NK-92 (cell line): ENCODE data around the gene DNAI4.
A peak's percentile ranks its signal among the peaks of the same experiment; 100 is the strongest.
"Not testable (repeated sequence)": the region's sequence is repeated elsewhere in the genome, so short reads cannot be mapped to it uniquely, and the experiment has no call there.

Source experiments
- DNase-seq: peaks from one replicate; lab custom pipeline; 2025; ENCODE audit not compliant: unreplicated experiment; lab: John Stamatoyannopoulos, UW

The DNAI4 gene, protein sequence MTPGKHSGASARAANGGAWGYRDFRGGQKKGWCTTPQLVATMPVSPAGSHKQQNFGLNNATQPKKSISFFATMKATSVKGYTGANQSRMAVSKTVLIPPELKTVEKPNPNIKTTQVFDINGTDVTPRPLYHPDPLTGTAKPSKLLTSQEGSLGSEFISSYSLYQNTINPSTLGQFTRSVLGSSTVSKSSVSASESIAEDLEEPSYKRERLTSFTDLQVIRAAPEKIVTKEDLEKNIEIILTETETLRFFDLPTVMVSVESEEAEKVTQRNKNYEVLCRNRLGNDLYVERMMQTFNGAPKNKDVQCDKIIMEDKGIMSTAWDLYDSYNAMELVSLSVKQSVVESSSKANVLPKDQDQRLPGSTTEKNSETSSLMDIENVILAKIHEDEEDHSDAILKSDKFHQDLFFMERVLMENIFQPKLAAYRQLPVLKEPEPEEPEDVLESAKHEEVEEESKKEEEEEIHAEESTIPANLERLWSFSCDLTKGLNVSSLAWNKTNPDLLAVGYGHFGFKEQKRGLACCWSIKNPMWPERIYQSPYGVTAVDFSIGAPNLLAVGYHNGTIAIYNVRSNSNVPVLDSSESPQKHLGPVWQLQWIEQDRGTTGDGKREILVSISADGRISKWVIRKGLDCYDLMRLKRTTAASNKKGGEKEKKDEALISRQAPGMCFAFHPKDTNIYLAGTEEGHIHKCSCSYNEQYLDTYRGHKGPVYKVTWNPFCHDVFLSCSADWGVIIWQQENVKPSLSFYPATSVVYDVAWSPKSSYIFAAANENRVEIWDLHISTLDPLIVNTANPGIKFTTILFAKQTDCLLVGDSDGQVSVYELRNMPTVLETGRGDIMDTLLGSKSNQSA

DNA sequence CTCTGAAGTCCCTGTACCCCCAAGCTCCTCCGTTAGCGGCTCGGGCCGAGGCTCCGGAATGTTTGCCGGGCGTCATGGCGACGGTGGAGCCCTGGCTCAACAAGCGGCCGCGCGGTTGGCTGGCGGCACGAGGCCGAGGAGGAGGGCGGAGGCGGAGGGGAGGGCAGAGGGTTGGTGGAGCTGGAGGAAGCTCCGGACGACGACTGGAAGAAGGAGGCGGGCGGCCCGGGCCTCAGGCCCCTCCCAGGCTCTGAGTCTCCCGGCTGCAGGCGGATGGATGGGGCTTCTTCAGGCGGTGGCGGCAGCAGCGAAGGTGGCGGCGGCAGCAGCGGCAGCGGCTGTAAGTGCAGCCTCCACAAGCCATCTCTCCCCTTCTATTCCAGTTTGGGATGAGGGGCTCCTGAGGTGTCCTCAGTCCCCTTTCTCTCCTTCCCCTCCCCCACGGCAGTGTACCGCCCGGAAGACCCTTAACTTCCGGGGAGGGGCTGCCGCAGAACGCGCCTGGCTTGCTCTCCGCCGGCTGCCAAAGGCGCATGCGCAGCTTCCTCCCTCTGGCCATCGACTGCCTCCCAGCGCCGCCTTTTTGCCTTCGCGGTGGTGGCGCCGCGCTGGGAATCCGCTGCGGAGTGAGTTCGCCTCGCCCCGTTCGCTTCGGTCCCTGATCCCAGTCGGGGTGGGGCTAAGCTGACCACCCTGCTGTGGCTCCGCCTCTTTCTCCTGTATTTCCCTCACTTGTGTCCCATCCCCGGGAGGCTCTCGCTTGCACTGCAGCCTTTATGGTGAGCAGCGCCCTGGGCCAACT is at the start of gene DNAI4, which contains the start of gene MIER1:
TSS of gene DNAI4 (minus strand) at position 101 of the 802 bp plus-strand sequence. CDS start at position 76, 25 bp downstream.
TSS of gene MIER1 (plus strand) at position 235 of the 802 bp plus-strand sequence. CDS start at position 274, 39 bp downstream.
- peak; percentile 66 for DNase-seq

DNA sequence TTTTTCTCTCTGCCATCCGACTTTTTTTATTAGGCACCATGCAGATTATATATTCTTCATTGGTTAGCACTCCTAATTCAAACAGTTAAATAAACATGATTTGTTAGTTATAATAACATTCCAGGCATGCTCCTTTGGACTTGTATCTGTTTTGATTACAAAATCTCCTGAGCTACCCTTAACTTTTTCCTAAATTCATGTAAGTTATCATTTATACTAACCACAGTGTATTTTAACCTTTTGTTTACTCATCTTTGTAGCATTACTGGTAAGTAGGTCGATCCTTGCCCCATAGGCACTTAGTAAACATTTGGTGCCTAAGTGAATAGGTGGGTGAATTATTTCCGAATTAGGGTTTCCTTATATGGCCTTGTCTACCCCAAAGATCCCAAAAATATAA is 43.9 kb upstream of the DNAI4 start:
- no peak for DNase-seq

DNA sequence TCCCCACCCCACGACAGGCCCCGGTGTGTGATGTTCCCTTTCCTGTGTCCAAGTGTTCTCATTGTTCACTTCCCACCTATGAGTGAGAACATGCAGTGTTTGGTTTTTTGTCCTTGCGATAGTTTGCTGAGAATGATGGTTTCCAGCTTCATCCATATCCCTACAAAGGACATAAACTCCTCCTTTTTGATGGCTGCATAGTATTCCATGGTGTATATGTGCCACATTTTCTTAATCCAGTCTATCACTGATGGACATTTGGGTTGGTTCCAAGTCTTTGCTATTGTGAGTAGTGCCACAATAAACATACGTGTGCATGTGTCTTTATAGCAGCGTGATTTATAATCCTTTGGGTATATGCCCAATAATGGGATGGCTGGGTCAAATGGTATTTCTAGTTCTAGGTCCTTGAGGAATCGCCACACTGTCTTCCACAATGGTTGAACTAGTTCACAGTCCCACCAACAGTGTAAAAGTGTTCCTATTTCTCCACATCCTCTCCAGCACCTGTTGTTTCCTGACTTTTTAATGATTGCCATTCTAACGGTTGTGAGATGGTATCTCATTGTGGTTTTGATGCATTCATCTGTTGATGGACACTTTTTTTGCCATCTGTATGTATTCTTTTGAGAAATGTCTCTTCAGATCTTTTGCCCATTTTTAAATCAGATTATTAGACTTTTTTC is 41.7 kb upstream of the DNAI4 start:
- DNase-seq, result not testable (repeated sequence)

DNA sequence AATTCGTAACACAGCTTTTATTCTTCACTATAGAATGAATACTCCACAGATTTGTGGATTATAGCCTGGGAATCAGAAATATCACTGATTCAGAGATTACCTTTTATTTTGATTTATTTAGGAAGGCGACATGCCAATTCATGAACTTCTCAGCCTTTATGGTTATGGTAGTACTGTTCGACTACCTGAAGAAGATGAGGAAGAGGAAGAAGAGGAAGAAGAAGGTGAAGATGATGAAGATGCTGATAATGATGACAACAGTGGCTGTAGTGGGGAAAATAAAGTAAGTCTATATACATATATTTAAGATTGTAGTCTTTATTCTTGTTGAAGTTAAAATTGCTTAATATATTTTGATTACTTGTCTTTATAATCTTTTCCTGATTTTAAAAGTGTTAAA is 33.3 kb upstream of the DNAI4 start:
- no peak for DNase-seq

DNA sequence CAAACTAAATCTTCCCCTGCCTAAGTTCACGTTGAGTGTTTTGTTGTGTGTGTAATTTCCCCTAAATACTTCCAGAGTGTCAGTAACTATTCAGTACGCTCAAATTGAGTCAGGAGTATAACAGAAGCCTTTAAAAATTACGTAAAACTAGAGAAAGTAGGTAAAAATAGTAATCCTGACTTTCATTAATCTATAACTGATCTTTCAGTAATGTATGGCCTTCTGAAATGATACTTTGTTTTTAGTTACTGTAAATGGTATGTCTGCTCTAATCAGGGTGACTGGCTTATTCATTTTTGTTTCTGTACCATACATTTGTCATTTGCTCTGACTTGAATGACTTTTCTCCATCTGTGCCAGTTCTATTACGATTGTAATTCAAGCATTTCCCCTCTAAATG is 29.6 kb upstream of the DNAI4 start:
- DNase-seq, result no peak

DNA sequence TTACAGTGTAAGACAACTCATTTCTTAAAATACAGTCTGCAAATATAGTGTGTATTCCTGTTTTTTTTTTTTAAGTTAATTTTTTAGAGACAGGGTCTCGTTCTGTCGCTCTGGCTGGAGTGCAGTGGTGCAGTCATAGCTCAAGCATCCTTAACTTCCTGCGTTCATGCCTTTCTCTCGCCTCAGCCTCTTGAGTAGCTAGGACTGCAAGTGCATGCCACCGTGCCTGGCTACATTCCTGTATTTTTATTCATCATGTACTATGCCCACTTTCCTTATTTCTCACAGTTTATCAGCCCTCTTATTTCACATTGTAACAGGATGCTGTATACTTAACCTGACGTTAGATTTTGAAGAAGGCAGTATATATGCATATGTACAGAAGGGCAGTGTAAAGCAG is 26.9 kb upstream of the DNAI4 start:
- no peak for DNase-seq

DNA sequence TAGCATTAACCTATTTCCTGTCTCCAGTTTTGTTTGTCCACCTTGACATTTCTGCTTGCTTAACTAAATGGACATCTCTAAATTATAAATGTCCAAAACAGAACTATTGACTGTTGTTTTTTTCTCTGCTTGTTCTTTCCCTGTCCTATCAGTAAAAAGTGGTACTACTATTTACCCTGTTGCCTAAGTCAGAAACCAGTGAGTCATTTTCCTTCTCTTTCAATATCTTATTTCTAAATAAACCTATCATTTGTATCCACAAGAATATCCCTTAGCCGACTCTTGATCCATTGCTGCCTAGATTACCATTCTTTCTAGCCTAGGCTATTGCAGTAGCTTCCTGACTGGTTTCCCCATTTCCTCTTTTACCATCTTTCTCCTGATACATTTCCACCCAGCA is 22.6 kb upstream of the DNAI4 start:
- no peak for DNase-seq

DNA sequence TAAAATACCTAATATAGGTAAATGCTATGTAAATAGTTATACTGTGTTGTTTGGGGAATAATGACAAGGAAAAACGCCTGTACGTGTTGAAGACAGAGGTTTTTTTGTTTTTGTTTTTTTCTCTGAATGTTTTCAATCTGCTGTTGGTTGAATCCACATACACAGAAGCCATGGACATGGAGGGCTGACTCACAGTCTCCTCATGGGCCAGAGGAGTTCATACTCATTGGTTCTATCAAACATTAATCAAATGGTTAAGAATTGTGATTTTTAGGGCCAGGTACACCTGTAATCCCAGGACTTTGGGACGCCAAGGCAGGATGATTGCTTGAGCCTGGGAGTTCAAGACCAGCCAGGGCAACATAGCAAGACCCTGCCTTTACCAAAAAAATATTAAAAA is 20.7 kb upstream of the DNAI4 start:
- no peak for DNase-seq

DNA sequence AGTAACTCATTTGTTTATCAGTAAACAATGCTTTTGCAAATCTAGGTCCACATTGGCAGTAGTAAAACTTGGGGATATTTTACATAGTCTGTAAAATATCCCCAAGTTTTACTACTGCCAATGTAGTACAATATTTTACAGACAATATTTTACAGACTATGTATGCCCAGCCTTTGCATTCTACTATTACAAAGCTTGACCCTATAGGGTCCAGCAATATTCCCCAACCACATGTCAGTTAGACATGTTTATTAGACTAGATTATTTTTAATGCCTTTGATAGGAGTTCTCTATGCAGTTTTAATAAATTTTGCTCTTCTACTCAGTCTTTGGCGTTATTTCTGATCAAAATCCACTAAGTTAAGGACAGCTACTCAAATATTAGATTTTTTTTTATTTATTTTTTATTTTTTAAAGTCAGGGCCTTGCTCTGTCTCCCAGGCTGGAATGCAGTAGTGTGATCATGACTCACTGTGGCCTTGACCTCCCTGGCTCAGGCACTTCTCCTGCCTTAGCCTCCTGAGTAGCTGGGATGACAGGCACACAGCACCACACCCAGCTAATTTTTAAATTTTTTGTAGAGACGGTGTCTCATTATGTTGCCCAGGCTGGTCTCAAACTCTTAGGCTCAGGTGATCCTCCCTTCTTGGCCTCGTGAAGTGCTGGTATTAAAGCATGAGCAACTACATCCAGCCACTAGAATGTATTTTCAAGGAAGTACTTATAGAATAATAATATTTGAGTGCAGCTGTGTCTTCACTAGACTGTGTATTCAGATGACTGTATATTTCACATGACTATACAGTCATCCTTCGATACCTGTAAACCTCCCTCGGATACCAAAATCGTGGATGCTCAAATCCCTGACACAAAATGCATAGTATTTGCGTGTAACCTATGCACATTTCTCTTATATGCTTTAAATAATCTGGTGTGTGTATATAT is 19.9 kb upstream of the DNAI4 start:
- no peak for DNase-seq

DNA sequence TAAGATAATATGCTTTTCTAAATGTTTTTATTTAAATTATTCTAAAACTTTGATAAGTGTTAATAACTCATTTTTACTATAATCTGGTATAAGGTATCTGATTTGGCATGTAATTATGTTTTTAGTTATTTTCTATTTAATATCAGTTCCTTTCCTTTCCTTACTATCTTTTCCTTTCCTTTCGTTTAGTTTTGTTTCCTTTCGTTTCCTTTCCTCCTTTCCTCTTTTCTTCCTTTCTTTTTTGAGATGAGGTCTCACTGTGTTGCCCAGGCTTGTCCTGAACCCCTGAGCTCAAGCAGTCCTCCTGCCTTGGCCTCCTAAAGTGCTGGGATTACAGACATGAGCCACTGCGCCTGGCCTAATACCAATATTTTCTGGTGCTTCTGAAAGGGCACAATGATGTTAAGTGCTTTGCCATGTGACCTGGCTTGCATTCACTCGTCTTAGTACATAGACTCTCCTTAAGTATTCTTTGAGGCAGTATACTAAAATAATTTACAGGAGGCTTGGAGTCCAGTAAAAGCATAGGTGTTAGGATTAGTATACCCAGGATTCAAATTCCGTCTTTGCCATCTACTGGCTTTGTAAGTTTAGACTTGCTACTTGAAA is 18.8 kb upstream of the DNAI4 start:
- no peak for DNase-seq

DNA sequence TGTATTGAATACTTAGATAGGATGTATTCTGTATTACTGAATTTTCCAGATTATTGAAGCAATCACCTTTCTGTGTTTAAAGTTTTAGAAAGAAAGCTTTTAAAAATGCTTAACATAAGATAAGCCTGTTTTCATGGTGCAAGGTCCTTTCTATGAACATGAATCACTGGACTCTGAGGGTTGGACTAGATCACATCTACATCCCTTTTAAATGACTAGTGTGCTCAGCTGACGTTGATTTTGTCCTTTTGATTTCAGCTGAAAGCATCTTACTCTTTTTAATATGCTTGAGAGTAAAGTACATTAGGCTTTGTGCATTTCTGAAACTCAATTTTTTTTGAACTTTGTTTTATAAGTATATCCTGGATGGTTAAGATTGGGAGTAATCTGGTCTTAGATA is 16.3 kb upstream of the DNAI4 start:
- no peak for DNase-seq

DNA sequence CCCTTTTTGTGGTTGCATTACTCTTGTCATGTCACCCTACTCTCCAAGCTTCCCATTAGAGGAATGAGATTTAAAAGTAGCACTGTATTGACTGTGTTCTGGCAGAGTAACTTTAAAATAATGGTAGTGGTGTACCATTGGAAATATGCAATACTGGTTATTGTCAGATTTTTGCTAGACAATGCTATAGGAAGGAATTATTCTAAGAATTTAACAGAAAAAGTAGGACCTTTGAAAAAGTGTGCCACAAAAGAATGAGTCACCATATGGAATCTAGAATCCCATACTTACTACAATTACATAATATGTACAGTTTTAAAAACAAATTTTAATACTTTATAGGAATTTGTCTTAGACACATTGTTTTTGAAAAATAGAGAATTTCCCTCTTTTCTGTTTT is 14.0 kb upstream of the DNAI4 start:
- no peak for DNase-seq

DNA sequence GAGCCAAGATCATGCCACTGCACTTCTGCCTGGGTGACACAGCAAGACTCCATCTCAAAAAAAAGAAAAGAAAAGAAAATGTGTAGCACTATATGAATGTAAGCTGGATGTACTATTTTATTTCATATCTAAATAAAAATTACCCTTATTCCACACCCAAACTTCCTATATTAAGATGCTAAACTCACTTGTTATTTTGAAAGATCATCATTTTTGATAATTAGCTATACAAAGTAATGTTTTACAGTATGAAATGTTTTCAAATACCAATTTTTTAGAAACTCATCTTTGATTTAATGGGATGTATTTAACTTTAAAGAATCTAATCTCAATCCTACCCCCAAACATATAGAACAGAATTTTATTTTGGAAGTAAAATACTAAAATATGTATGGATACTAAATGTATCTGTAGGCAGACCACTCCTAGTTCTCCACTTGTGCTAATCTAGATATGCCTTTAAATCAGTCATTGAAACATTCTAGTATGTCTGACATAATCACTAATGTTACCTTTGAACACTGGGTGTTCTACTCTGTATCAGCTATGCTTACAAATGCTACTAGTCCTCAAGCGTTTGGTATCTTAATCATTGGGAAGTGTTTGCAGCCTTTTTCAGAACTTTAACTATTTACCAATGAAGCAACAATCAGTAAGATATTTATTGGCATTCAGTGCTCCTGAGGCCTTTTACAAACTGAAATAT is 13.0 kb upstream of the DNAI4 start:
- no peak for DNase-seq

DNA sequence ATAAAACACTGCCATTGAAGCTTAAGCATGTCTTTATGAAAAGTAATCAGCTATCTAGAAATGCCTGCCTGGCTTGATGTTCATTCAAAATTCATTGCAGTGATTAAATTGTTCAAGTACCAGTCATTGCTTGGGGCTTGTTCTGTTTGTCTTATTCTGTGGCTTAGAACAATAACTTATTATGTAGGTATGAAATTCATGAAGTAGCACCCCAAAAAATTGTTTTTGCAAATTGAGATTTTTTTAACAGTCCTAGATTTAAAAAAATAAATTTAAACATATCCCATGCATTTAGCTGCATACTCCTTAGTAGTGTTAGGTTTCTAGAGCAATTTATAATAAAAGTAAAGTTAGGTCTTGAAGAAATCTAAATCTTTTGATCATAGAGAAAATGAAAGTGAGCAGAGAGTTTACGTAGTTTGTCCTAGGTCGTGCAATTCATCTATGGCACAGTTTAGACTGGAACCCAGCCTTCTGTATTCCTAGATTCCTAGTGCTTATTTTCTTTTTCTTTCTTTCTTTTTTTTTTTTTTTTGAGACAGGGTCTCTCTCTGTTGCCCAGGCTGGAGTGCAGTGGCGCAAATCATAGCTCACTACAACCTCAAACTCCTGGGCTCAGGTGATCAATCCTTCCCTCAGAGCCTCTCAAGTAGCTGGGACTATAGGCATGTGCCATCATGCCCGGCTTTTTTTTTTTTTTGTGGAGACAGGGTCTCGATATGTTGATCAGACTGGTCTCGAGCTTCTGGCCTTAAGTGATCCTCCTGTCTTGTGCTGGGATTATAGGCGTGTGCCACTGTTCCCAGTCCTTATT is 9.4 kb upstream of the DNAI4 start:
- DNase-seq, result no peak

DNA sequence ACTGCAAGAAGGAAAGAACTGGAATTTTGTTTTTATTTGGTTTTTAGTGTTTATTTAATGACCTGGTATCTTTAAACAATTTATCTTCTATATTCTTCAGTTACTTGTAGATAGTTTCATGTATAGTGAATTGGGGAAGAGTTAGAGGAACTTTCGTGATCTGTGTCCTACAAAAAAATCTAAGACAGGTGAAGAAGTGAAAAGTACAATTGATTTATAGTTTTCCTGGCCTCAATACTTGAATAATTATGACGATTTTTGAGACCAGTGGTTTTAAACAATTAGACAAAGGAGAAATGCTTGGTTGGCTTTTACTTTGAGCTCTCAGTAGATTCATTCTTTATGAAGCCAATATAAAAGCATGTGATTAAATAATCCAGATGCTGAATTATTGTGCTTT is 7.6 kb upstream of the DNAI4 start:
- DNase-seq, result no peak

DNA sequence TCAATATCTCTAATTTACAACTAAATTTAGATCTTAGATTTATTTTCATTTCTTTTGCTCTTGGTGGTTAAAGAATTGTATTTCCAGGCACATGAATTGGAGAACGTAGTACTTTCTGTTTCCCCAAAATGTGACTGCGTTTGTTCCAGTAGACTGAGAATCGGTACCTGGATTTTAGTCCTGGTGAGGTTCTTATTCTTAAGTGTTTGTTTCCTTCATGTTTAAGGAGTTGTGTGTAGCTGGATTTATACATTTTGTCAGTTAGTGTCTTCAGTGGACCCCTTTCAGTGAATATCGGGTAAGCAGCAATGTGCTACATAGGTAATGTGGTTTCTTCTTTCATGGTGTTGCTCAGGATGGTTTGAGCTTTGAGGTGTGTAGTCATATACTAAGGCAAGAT is 6.9 kb upstream of the DNAI4 start:
- no peak for DNase-seq

DNA sequence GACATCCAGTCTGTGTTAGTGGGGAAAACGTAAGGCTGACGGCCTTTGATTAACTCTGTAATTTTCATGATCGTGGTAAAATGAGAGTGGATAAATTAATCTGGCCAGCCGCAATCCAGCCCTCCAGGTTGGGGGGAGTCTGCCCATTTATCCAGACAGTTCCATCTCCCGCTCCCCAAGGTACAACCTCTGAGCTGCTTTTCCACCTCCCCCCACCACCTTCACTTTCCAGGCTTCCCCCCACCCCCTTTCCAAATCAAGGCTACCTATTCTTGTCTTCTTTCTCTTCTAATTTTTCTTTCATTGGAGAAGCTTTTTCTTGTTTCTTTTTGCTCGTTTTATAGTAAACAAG is 6.1 kb upstream of the DNAI4 start:
- DNase-seq, result no peak
